Hippocampal formation (tissue), 2 donors: Measurements from ENCODE around the gene PPME1.

Experiments used
- DNase-seq, 2 donors: peaks; one replicate each; lab custom pipeline; 2025; lab: John Stamatoyannopoulos, UW

The PPME1 gene

GRCh38 chr11:74159642-74160041, 11.4 kb upstream of the PPME1 start:
- no peak for DNase-seq

GRCh38 chr11:74162681-74163467, 8.2 kb upstream of the PPME1 start:
- no peak for DNase-seq

GRCh38 chr11:74168838-74169237, 2.3 kb upstream of the PPME1 start:
- no peak for DNase-seq

GRCh38 chr11:74169738-74170458, 1.2 kb upstream of the PPME1 start:
- no peak for DNase-seq

GRCh38 chr11:74171630-74171968, 510 bp downstream of the PPME1 start:
- no peak for DNase-seq

GRCh38 chr11:74171997-74172396, 908 bp downstream of the PPME1 start:
- no peak for DNase-seq

GRCh38 chr11:74175920-74176319, 4.8 kb downstream of the PPME1 start:
- no peak for DNase-seq

GRCh38 chr11:74179234-74180052, 8.4 kb downstream of the PPME1 start:
- DNase-seq = no peak

- DNase-seq = no peak
Observed at GRCh38 chr11:74182635-74183034, 11.5 kb downstream of the PPME1 start.

GRCh38 chr11:74185285-74185684, 14.2 kb downstream of the PPME1 start:
- no peak for DNase-seq

GRCh38 chr11:74185695-74186094, 14.6 kb downstream of the PPME1 start:
- DNase-seq = no peak

GRCh38 chr11:74195828-74196227, 24.7 kb downstream of the PPME1 start:
- no peak for DNase-seq

GRCh38 chr11:74196781-74197486, 25.8 kb downstream of the PPME1 start:
- no peak for DNase-seq

- DNase-seq = no peak
Observed at GRCh38 chr11:74203966-74204365, 32.9 kb downstream of the PPME1 start.

- no peak for DNase-seq
Observed at GRCh38 chr11:74204701-74205100, 33.6 kb downstream of the PPME1 start.

GRCh38 chr11:74205181-74205580, 34.1 kb downstream of the PPME1 start:
- no peak for DNase-seq

- no peak for DNase-seq
Observed at GRCh38 chr11:74206746-74207145, 35.7 kb downstream of the PPME1 start.

GRCh38 chr11:74208507-74208906, 37.4 kb downstream of the PPME1 start:
- no peak for DNase-seq

- no peak for DNase-seq
Observed at GRCh38 chr11:74212533-74212932, 41.4 kb downstream of the PPME1 start.

- DNase-seq = no peak
Observed at GRCh38 chr11:74220376-74220775, 49.3 kb downstream of the PPME1 start.

GRCh38 chr11:74221816-74222215, 50.7 kb downstream of the PPME1 start:
- no peak for DNase-seq

GRCh38 chr11:74225565-74225964, 54.5 kb downstream of the PPME1 start:
- DNase-seq = no peak
